ENCODE data around the gene PRR23A.

PRR23A gene

GRCh38 chr3:139006051-139006716 lies at the start of gene PRR23A:
Gene PRR23A (minus strand): TSS chr3:139006268. CDS start chr3:139006268, 0 bp downstream.
- TF ChIP-seq REST (IDR thresholded peaks at IDR 0.05; ENCODE audit: low read depth), result no peak
- no peak for TF ChIP-seq RAD21 (IDR thresholded peaks at IDR 0.05; ENCODE audit: low read depth)
- TF ChIP-seq FOXM1 (IDR thresholded peaks at IDR 0.05; ENCODE audit: borderline replicate concordance, low read depth), result no peak
- no peak for TF ChIP-seq EP300 (IDR thresholded peaks at IDR 0.05; ENCODE audit: borderline replicate concordance)
- no peak for TF ChIP-seq USF1 (IDR thresholded peaks at IDR 0.05)
- no peak for TF ChIP-seq MAX (IDR thresholded peaks at IDR 0.05)

- TF ChIP-seq FOXM1 (IDR thresholded peaks at IDR 0.05; ENCODE audit: borderline replicate concordance, low read depth) (no peak), TAF1 (IDR thresholded peaks at IDR 0.05; ENCODE audit: low read depth) (no peak), RAD21 (IDR thresholded peaks at IDR 0.05; ENCODE audit: low read depth) (no peak), ZBTB7A (IDR thresholded peaks at IDR 0.05; ENCODE audit: low read depth) (no peak), TEAD4 (IDR thresholded peaks at IDR 0.05) (no peak), REST (IDR thresholded peaks at IDR 0.05; ENCODE audit: low read depth) (no peak)
These were observed 46.9 kb upstream of the PRR23A start for GRCh38 chr3:139052802-139053600.

- TF ChIP-seq ZBTB7A (IDR thresholded peaks at IDR 0.05; ENCODE audit: low read depth) (no peak), USF1 (IDR thresholded peaks at IDR 0.05) (no peak), CREB1 (IDR thresholded peaks at IDR 0.05; ENCODE audit: low read depth) (no peak), TCF12 (IDR thresholded peaks at IDR 0.05; ENCODE audit: low read depth) (no peak), EP300 (IDR thresholded peaks at IDR 0.05; ENCODE audit: borderline replicate concordance) (no peak), REST (IDR thresholded peaks at IDR 0.05; ENCODE audit: low read depth) (no peak), TEAD4 (IDR thresholded peaks at IDR 0.05) (no peak), CEBPB (IDR thresholded peaks at IDR 0.05) (no peak), NFIC (IDR thresholded peaks at IDR 0.05) (no peak), EGR1 (IDR thresholded peaks at IDR 0.05) (no peak)
These were observed 38.5 kb upstream of the PRR23A start, which contains the start of gene PRR23C for GRCh38 chr3:139044366-139045210. Gene PRR23C (minus strand): TSS chr3:139044892. CDS start chr3:139044620, 272 bp downstream.
